Activated naive CD8-positive, alpha-beta T cell treated with anti-CD3 and anti-CD28 coated beads, Interleukin-2, amount 10 ng/mL, durations not matched to agents 7 days and 5 days (primary cell): ENCODE data around the gene TNFRSF25. TPM values are rescaled to one million over a fixed set of nuclear protein-coding genes. Genes with fewer than 3 reads are reported as not detected.
"Not testable (repeated sequence)": the region's sequence is repeated elsewhere in the genome, so short reads cannot be mapped to it uniquely, and the experiment has no call there.

Experiments used
- ATAC-seq: fragments of 150-1000 bp; cut with Tn5 transposase; one replicate; pipeline ENCODE4 v1.10.0; 2021; ENCODE audit warnings: low read depth, moderate library complexity
- POLR2A ChIA-PET: fragments of 350-600 bp; sonication (Branson Sonifier 250); formaldehyde crosslinking; loops from one replicate; lab custom pipeline; 2021; ENCODE audit warnings: antibody characterized with exemption; lab: Charles Lee
- DNase-seq: peaks from one replicate; pipeline ENCODE4 v3.0.0; 2021
- H3K27ac Mint-ChIP-seq: one replicate; pipeline ENCODE4 v1.8.0; 2022; ENCODE audit warnings: mild to moderate bottlenecking, mixed read lengths
- H3K27me3 Mint-ChIP-seq: one replicate; pipeline ENCODE4 v1.8.0; 2022; ENCODE audit warnings: mild to moderate bottlenecking, moderate library complexity, mixed read lengths
- H3K36me3 Mint-ChIP-seq: one replicate; pipeline ENCODE4 v1.8.0; 2021; ENCODE audit warnings: mild to moderate bottlenecking, mixed read lengths
- H3K4me1 Mint-ChIP-seq: one replicate; pipeline ENCODE4 v1.8.0; 2021; ENCODE audit warnings: mixed read lengths
- H3K4me3 Mint-ChIP-seq: one replicate; pipeline ENCODE4 v1.8.0; 2022; ENCODE audit warnings: mild to moderate bottlenecking, moderate library complexity, mixed read lengths
- H3K9me3 Mint-ChIP-seq: one replicate; pipeline ENCODE4 v1.8.0; 2021; ENCODE audit warnings: mixed read lengths
- total RNA-seq, 2 experiments: library from RNA; stranded (reverse); gene quantifications; one replicate each; pipeline ENCODE4 v1.2.3, GENCODE V29; 2021

Gene TNFRSF25
- total RNA-seq, 2 experiments from 2014 or later = 137 TPM

DNA sequence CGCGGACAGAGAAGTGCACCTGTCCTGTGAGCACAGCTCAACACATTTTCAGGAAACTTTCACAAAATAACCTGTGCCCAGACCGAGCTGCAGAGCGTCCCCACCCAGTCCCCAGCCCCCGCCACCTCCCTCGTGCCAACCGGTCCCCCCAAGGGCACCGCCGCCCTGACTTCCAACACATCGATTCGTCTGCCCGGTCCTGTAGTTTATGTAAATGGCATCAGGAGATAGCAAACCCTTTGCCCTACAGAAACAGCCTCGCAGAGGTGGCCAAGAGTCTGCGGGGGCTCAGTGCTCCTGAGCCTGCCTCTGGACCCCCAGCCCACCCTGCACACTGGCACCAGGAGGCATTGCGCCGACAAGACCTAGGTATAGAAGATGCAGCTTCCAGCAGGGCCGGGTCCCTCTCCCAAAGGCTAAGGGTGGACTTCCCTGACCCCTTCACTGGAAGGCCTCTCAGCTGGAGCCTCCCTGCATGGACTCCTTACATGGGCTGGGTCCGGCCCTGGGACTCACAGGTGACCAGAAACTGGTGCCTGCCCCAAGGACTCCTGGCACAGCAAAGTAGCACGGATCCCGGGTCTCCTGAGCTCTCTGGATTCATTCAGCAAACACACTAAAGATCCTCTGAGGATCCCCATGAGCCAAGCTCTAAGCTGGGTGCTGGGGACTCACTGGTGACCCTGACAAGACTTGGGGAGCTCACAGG, 32.0 kb upstream of the TNFRSF25 start:
- H3K4me1 Mint-ChIP-seq = peaks cover 15% of the 10 kb centered on the region
- peak overlapping the region; percentile 73 for H3K4me3 Mint-ChIP-seq
- no peaks in the 10 kb centered on the region for H3K9me3 Mint-ChIP-seq
- DNase-seq (no peak), ATAC-seq (no peak)
- POLR2A ChIA-PET = interaction anchor here (1.3 to 1.6 kb wide), 2 partner anchors 7 to 9 kb away, joined by 3 to 7 read pairs; no protein-coding TSS in a partner anchor
- H3K27ac Mint-ChIP-seq = peak overlapping the region; percentile 61
- no peaks in the 10 kb centered on the region for H3K36me3 Mint-ChIP-seq
- peaks cover 20% of the 10 kb centered on the region for H3K27me3 Mint-ChIP-seq

DNA sequence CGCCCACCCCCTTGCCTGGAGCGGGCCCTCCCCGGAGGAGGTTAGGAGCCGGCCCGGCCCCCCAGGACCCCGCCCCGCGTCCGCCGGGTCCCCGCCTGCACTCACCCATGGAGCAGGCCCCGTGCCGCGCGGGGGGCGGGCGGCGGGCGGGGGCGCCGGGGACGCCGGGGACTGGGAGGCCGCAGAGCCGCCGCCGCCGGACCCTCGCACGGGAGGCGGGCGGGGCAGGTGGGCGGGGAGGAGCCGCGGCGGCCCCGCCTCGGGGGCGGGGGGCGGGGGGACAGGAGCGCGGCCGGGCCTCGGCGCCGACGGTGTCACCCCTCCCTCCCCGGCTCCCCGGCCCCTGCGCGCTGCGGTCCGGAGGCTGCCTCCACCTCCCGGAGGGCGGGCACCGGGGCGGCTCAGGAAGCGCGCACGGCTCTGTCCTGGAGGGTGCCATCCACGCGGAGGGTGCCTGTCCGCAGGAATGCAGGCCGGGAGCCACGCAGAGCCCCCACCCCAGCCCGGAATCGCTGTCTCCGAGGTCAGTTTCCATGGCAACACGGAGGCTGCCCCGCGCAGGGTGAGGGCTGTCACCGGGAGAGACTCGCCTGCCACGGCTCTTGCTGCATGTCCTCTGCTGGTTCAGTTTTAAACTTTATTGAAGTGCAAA, 31.4 kb upstream of the TNFRSF25 start:
- ATAC-seq = peak; percentile 66
- peaks cover 21% of the 10 kb centered on the region for H3K4me1 Mint-ChIP-seq
- H3K27me3 Mint-ChIP-seq = peaks cover 20% of the 10 kb centered on the region
- no peaks in the 10 kb centered on the region for H3K36me3 Mint-ChIP-seq
- H3K9me3 Mint-ChIP-seq = no peaks in the 10 kb centered on the region
- H3K4me3 Mint-ChIP-seq = peak overlapping the region; percentile 73
- POLR2A ChIA-PET = interaction anchor here (1.3 kb wide), 1 partner anchor 10 kb away, joined by 3 read pairs; no protein-coding TSS in a partner anchor
- H3K27ac Mint-ChIP-seq = peak overlapping the region; percentile 61
- DNase-seq = peak; percentile 69

DNA sequence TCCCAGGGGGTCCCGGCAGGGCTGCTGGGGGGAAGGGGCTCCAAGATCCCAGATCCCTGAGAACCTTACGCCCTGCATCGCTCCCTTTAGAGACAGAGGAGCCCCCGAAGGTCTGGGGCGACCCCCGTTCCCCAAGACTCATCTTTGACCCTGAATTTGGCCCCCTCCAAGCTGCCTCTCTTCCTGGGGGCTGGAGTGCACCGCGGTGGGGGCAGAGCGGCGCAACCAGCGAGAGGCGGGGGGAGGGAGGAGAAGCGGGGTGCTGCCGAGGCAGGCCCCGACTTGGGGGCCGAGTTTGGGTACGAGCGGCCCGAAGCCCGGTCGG, 30.9 kb upstream of the TNFRSF25 start:
- no peak overlapping the region for H3K27ac Mint-ChIP-seq

DNA sequence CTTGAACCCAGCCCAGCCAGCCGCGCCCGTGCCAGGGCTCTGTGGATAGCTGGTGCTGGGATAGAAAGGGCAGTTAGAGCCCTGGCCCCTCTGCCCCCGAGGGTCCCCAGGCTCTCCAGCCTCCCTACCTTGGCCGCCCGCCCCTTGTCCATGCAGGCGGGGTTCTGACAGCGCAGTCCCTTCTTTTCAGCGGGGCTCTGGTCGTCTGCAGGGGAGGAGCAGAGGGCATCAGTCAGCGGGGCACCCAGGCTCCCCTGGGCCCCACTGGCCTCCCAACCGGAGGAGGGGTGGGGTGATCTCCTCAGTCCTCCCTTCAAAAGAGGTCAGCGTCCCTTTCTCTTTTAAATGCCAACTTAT, 30.4 kb upstream of the TNFRSF25 start:
- H3K4me3 Mint-ChIP-seq = peak overlapping the region; percentile 39
- H3K9me3 Mint-ChIP-seq = no peaks in the 10 kb centered on the region
- H3K4me1 Mint-ChIP-seq = peaks cover 28% of the 10 kb centered on the region

More for the DNA sequence above, 30.9 kb upstream of the TNFRSF25 start:
- POLR2A ChIA-PET = no interaction called here
- no peak for DNase-seq
- Mint-ChIP-seq H3K4me1 (peaks cover 23% of the 10 kb centered on the region), H3K9me3 (no peaks in the 10 kb centered on the region), H3K4me3 (peak overlapping the region; percentile 39), H3K36me3 (no peaks in the 10 kb centered on the region), H3K27me3 (peaks cover 20% of the 10 kb centered on the region)
- no peak for ATAC-seq

DNA sequence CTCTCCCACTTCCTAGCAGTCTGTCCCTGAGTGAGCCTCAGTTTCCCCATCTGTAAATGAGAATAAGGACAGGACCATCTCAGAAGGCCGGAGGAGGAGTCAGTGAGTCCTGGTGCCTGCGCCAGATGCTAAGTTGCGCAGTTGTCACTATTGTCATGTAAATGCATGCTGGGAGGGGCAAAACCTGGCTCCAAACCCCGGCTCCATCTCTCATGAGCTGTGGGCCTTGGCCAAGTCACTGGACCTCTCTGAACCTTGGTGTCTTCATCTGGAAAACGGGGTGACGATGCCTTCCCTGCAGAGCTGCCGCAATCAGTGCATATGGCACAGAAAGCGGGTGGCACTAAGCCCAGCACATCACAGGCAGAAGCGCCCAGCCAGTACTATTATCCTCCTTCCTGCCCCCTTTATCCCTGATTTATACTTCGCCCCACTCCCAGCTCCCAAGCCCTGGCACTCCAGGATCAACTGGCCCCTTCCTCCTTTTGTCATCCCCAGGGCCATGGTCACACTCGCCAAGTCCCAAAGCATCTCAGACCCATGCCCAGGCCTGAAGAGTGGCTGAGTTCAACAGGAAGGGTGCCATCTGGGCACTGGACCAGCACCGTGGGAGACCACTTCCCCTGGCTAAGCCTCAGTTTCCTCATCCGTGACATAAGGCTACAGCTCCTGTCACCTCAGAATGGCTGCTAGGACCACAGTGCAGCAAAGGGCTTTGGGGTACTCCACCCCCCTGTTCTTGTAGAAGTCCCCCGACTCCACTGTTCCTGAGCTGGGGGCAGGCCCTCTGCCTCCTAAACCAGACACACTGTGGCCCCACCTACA, 29.8 kb upstream of the TNFRSF25 start:
- ATAC-seq (no peak), DNase-seq (no peak)
- H3K36me3 Mint-ChIP-seq = no peaks in the 10 kb centered on the region
- H3K9me3 Mint-ChIP-seq = no peaks in the 10 kb centered on the region
- peaks cover 31% of the 10 kb centered on the region for H3K4me1 Mint-ChIP-seq
- peaks cover 16% of the 10 kb centered on the region for H3K27me3 Mint-ChIP-seq
- POLR2A ChIA-PET = no interaction called here
- H3K27ac Mint-ChIP-seq = no peak overlapping the region
- H3K4me3 Mint-ChIP-seq = peak overlapping the region; percentile 39

More for the DNA sequence above, 30.4 kb upstream of the TNFRSF25 start:
- H3K36me3 Mint-ChIP-seq = no peaks in the 10 kb centered on the region
- DNase-seq (no peak), ATAC-seq (no peak)
- peaks cover 20% of the 10 kb centered on the region for H3K27me3 Mint-ChIP-seq
- H3K27ac Mint-ChIP-seq = no peak overlapping the region
- POLR2A ChIA-PET = no interaction called here

DNA sequence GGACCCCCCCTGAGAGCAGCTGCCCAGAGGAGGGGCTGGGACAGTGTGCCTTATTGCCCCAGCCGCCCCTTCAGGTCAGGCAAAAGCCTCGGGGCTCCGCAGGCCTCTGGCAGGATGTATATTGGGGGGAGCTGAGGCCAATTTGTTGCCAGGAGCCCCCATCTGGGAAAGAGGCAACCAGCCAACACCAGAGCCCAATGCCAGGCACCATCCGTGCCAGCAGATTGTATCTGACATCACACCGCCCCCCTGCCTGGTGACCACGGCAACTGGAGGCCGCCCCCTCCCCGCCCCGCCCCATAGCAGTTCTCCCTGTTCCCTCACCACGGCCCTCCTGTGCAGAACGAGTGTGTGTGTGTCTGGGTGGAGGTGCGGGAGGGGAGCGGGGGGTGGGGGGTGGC, 29.1 kb upstream of the TNFRSF25 start:
- peaks cover 16% of the 10 kb centered on the region for H3K27me3 Mint-ChIP-seq
- H3K4me3 Mint-ChIP-seq = no peak overlapping the region
- no peaks in the 10 kb centered on the region for H3K9me3 Mint-ChIP-seq
- POLR2A ChIA-PET = no interaction called here
- DNase-seq = no peak
- H3K36me3 Mint-ChIP-seq = no peaks in the 10 kb centered on the region
- no peak for ATAC-seq
- peaks cover 31% of the 10 kb centered on the region for H3K4me1 Mint-ChIP-seq
- H3K27ac Mint-ChIP-seq = no peak overlapping the region

DNA sequence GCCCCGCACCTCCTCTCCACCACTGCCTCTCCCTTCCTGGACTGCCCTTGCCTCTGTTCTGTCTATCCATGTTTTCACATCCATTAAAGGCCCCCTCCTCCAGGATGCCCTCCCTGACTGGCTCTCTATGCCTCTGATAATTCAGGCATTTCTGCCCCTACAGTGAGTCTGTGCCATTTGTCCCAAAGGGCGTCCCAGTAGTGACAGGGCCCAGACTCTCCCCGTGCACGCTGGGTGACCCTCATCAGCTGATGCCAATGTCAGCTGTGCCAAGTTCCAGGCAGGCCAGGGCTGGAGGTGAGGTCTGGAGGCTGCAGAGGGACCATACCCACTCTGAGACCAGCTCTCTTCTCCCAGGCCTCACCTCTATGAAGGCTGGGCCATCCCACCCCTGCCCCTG, 28.7 kb upstream of the TNFRSF25 start:
- no peaks in the 10 kb centered on the region for H3K9me3 Mint-ChIP-seq
- H3K36me3 Mint-ChIP-seq = no peaks in the 10 kb centered on the region
- ATAC-seq (no peak), DNase-seq (no peak)
- peaks cover 16% of the 10 kb centered on the region for H3K27me3 Mint-ChIP-seq
- H3K4me3 Mint-ChIP-seq = no peak overlapping the region
- POLR2A ChIA-PET = interaction anchor here (1.2 kb wide), 1 partner anchor 60 kb away, joined by 3 read pairs; the partner anchor contains the start of genes NOL9 and TAS1R1
- H3K27ac Mint-ChIP-seq = no peak overlapping the region
- peaks cover 31% of the 10 kb centered on the region for H3K4me1 Mint-ChIP-seq

DNA sequence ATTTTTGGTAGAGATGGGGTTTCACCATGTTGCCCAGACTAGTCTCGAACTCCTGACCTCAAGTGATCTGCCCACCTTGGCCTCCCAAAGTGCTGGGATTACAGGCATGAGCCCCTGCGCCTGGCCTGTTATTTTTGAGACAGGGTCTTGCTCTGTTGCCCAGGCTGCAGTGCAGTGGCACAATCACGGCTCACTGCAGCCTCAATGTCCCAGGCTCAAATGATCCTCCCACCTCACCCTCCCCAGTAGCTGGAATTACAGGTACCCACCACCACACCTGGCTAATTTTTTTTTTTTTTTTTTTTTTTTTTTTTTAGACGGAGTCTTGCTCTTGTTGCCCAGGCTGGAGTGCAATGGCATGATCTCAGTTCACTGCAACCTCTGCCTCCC, 27.9 kb upstream of the TNFRSF25 start:
- POLR2A ChIA-PET = interaction anchor here (0.6 to 1.2 kb wide), 2 partner anchors 61 to 161 kb away, joined by 3 to 4 read pairs; partner anchors contain the start of genes NOL9 and TAS1R1
- peaks cover 31% of the 10 kb centered on the region for H3K4me1 Mint-ChIP-seq
- H3K27ac Mint-ChIP-seq = not testable (repeated sequence)

DNA sequence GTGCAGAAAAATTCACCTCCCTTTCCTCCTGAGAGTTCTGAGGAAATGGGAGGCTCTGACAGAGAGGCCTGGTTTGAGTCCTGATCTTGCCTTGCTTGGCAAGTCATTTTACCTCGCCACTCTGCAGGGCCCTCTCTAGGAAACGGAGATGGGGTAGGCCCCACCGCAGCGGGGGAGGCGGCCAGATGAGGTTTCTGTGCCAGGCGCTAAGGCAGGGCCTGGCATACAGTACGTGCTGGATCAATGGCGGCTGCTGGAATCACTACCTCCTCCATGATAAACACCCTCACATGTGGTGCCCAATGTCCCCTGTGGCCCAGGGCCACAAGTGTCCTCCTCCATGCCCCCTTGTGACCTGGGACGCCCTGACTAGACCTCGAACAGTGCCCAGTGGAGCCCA, 26.0 kb upstream of the TNFRSF25 start:
- ATAC-seq = no peak
- no peaks in the 10 kb centered on the region for H3K36me3 Mint-ChIP-seq
- POLR2A ChIA-PET = interaction anchor here (1.5 kb wide), 1 partner anchor 110 kb away, joined by 7 read pairs; no protein-coding TSS in a partner anchor
- no peak for DNase-seq
- peaks cover 18% of the 10 kb centered on the region for H3K27me3 Mint-ChIP-seq
- peaks cover 26% of the 10 kb centered on the region for H3K4me1 Mint-ChIP-seq
- peak overlapping the region; percentile 73 for H3K27ac Mint-ChIP-seq
- peak overlapping the region; percentile 79 for H3K4me3 Mint-ChIP-seq
- no peaks in the 10 kb centered on the region for H3K9me3 Mint-ChIP-seq

More for the DNA sequence above, 27.9 kb upstream of the TNFRSF25 start:
- H3K36me3 Mint-ChIP-seq, DNase-seq, H3K4me3 Mint-ChIP-seq, H3K9me3 Mint-ChIP-seq, ATAC-seq: not testable (repeated sequence)
- peaks cover 16% of the 10 kb centered on the region for H3K27me3 Mint-ChIP-seq

DNA sequence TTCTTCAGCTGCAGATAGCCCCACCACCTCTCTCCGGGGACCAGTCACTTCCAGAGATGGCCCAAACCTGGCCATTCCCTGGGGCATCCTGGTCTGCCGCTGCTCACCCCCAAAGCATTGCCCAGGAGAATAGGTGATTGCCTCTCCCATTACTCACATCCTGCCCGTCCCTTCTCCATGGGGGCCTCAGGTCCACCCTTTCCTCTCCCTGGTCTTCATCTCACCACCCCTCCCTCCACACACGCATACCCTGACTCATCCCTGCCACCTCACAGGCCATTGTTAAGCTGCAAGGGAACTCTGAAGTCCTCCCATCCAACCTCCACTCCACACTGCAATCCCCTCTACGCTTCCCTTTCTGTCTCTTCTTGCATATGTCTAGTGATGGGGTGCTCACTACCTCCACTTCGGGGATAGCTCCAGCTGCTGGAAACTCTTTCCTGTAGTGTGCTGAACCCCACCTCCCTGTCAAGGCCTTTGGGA, 25.5 kb upstream of the TNFRSF25 start, which contains the start of gene PLEKHG5:
PLEKHG5 (minus strand) TSS at position 188 of the 483 bp plus-strand sequence. CDS start 14,096 bp downstream, outside the sequence.
- DNase-seq (no peak), ATAC-seq (no peak)
- peak within 1 kb of the TSS; percentile 73 for H3K27ac Mint-ChIP-seq

DNA sequence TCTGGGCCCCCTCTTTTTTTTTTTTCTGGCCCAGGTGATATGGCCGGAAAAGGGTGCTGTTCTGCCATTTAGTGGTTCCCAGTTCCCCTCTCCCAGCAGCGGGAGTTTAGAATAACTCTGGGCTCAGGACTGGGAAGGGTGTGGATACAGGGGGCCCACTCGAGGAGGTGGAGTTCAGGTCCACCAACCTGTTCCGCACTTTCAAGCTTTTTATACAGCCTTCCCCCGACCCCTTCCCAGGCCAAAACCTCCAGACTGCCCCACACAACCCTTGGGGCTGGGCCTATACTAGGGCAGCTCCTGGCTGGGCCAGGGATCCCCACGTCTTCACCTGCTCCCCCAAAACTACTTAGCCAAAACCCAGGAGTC, 25.1 kb upstream of the TNFRSF25 start:
- Mint-ChIP-seq H3K4me1 (peaks cover 32% of the 10 kb centered on the region), H3K27me3 (peaks cover 19% of the 10 kb centered on the region), H3K4me3 (peak overlapping the region; percentile 79), H3K27ac (peak overlapping the region; percentile 73), H3K36me3 (no peaks in the 10 kb centered on the region), H3K9me3 (no peaks in the 10 kb centered on the region)
- POLR2A ChIA-PET = interaction anchor here (0.8 to 1.9 kb wide), 10 partner anchors 8 to 113 kb away, joined by 3 to 11 read pairs (median 4); partner anchors contain the start of genes ACOT7, KLHL21, NOL9 and TAS1R1
- DNase-seq (no peak), ATAC-seq (no peak)

More for the DNA sequence above, 25.5 kb upstream of the TNFRSF25 start, which contains the start of gene PLEKHG5:
- H3K4me1 Mint-ChIP-seq = peaks cover 28% of the 10 kb centered on the region
- POLR2A ChIA-PET = interaction anchor here (0.8 to 1.9 kb wide), 8 partner anchors 8 to 113 kb away, joined by 3 to 11 read pairs (median 4); partner anchors contain the start of genes ACOT7, NOL9, TAS1R1 and ZBTB48
- peak within 1 kb of the TSS; percentile 79 for H3K4me3 Mint-ChIP-seq
- H3K9me3 Mint-ChIP-seq = no peaks in the 10 kb centered on the region
- peaks cover 17% of the 10 kb centered on the region for H3K27me3 Mint-ChIP-seq
- no peaks in the 10 kb centered on the region for H3K36me3 Mint-ChIP-seq

DNA sequence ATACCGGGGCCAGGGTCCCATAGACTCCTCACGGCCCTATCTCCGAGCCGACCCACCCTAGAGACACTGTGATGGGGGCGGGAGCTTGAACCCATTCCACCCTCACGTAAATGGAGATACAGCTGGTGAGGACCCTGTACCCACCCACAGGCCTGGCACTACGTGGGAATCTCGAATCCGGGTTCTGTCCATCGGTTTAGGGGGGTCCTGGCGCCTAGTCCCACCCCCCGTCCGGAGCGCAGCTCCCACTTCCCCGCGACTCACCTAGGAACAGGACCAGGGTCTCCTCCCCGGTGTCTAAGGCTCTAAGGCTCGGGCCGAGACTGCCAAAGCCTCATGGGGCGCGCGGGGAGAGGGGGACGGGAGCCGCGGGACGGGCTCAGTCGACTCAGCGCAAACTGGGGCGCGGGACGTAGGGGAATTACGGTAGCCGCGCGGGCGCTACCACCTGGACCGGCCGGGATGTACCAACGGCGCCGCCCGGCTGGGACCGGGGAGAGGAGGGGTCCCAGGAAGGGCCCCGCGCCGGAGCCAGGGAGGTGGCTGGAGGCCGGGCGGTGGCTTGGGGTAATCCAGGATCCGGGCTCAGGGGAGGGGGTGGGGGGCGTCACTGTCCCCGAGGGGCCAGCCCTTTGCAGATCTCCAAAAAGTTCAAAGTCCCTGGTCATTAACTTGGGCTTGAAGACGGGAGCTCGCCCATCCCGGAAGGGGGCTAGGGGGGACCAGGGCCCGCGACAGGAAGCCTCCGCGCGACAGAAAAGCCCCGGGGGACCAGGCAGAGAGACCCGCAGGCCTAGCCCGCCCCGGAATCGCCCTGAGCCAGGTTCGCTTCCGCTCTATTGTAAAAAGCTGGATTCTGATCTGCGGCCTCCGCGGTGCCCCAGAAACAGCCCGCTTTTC, 24.5 kb upstream of the TNFRSF25 start:
- H3K9me3 Mint-ChIP-seq = no peaks in the 10 kb centered on the region
- POLR2A ChIA-PET = interaction anchor here (0.8 to 1.9 kb wide), 11 partner anchors 9 to 114 kb away, joined by 3 to 11 read pairs (median 4); partner anchors contain the start of genes ACOT7, KLHL21, NOL9 and TAS1R1

More for the DNA sequence above, 24.5 kb upstream of the TNFRSF25 start:
- no peaks in the 10 kb centered on the region for H3K36me3 Mint-ChIP-seq
- DNase-seq (peak; percentile 78), ATAC-seq (peak; percentile 60)
- peaks cover 18% of the 10 kb centered on the region for H3K27me3 Mint-ChIP-seq
- H3K4me3 Mint-ChIP-seq = peak overlapping the region; percentile 79
- peaks cover 28% of the 10 kb centered on the region for H3K4me1 Mint-ChIP-seq
- peak overlapping the region; percentile 73 for H3K27ac Mint-ChIP-seq
